ENCODE data around the gene VGLL2. TPM values are rescaled to one million over a fixed set of nuclear protein-coding genes. Genes with fewer than 3 reads are reported as not detected.

Gene VGLL2
- total RNA-seq, 1 experiment from 2014 or later = not detected

GRCh38 chr6:117272891-117273290 is 7.5 kb downstream of the VGLL2 start:
- H3K36me3 ChIP-seq (ENCODE audit: control insufficient read depth, insufficient read depth, low read length) = no peaks in the 10 kb centered on the region
- H3K27me3 ChIP-seq (ENCODE audit: control insufficient read depth, insufficient read depth, low read length) = peaks cover 58% of the 10 kb centered on the region
- intact Hi-C loops (cut with micrococcal nuclease; ENCODE audit: unreplicated experiment) (no loop called here), in situ Hi-C loops (cut with HindIII; ENCODE audit: low pct_unique_long_range_greater_than_20kb, low sequenced_read_pairs) (no loop called here)
- CTCF ChIA-PET = no interaction called here
- BruUV-seq (replicated peaks) = no TSS peak
- H3K27ac ChIP-seq (ENCODE audit: low read length) = no peak overlapping the region
- no peak overlapping the region for H3K4me3 ChIP-seq (ENCODE audit: low read depth in 2 of 2, low read length in 2 of 2)
- H3K4me1 ChIP-seq (ENCODE audit: control insufficient read depth, insufficient read depth, low read length) = no peaks in the 10 kb centered on the region
- DNase-seq (ENCODE audit: low read depth, low spot score) (no peak), ATAC-seq (no peak)
- POLR2A ChIA-PET = no interaction called here
- H3K9me3 ChIP-seq (ENCODE audit: control insufficient read depth, insufficient read depth, low read depth, low read length) = no peaks in the 10 kb centered on the region
- no peak for TF ChIP-seq TCF7L2 (IDR thresholded peaks at IDR 0.05; ENCODE audit: low read depth, low read length)
- no peak for TF ChIP-seq SIN3A (IDR thresholded peaks at IDR 0.05; ENCODE audit: borderline replicate concordance, insufficient read depth, low read depth, low read length)
- TF ChIP-seq CTCF (IDR thresholded peaks at IDR 0.05) = no peak
- no peak for TF ChIP-seq POLR2AphosphoS5 (IDR thresholded peaks at IDR 0.05; ENCODE audit: low read depth, low read length)
- TF ChIP-seq, protein P1, sequence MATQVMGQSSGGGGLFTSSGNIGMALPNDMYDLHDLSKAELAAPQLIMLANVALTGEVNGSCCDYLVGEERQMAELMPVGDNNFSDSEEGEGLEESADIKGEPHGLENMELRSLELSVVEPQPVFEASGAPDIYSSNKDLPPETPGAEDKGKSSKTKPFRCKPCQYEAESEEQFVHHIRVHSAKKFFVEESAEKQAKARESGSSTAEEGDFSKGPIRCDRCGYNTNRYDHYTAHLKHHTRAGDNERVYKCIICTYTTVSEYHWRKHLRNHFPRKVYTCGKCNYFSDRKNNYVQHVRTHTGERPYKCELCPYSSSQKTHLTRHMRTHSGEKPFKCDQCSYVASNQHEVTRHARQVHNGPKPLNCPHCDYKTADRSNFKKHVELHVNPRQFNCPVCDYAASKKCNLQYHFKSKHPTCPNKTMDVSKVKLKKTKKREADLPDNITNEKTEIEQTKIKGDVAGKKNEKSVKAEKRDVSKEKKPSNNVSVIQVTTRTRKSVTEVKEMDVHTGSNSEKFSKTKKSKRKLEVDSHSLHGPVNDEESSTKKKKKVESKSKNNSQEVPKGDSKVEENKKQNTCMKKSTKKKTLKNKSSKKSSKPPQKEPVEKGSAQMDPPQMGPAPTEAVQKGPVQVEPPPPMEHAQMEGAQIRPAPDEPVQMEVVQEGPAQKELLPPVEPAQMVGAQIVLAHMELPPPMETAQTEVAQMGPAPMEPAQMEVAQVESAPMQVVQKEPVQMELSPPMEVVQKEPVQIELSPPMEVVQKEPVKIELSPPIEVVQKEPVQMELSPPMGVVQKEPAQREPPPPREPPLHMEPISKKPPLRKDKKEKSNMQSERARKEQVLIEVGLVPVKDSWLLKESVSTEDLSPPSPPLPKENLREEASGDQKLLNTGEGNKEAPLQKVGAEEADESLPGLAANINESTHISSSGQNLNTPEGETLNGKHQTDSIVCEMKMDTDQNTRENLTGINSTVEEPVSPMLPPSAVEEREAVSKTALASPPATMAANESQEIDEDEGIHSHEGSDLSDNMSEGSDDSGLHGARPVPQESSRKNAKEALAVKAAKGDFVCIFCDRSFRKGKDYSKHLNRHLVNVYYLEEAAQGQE (IDR thresholded peaks at IDR 0.05; ENCODE audit: insufficient read depth in 1 of 2, low read depth in 2 of 2, low read length in 1 of 2) = no peak

- POLR2A ChIA-PET = no interaction called here
- no peak for ATAC-seq
- no peak for TF ChIP-seq POLR2AphosphoS5 (IDR thresholded peaks at IDR 0.05; ENCODE audit: low read depth, low read length)
- TF ChIP-seq SIN3A (IDR thresholded peaks at IDR 0.05; ENCODE audit: borderline replicate concordance, insufficient read depth, low read depth, low read length) = no peak
- no peak for DNase-seq (ENCODE audit: low read depth, low spot score)
- in situ Hi-C loops (cut with HindIII; ENCODE audit: low pct_unique_long_range_greater_than_20kb, low sequenced_read_pairs) = no loop called here
- Histone ChIP-seq H3K36me3 (ENCODE audit: control insufficient read depth, insufficient read depth, low read length) (no peaks in the 10 kb centered on the region), H3K27me3 (ENCODE audit: control insufficient read depth, insufficient read depth, low read length) (peaks cover 56% of the 10 kb centered on the region), H3K4me1 (ENCODE audit: control insufficient read depth, insufficient read depth, low read length) (no peaks in the 10 kb centered on the region), H3K4me3 (ENCODE audit: low read depth in 2 of 2, low read length in 2 of 2) (no peak overlapping the region), H3K9me3 (ENCODE audit: control insufficient read depth, insufficient read depth, low read depth, low read length) (no peaks in the 10 kb centered on the region), H3K27ac (ENCODE audit: low read length) (no peak overlapping the region)
- CTCF ChIA-PET = no interaction called here
- intact Hi-C loops (cut with micrococcal nuclease; ENCODE audit: unreplicated experiment) = no loop called here
- BruUV-seq (replicated peaks) = no TSS peak
Observed at GRCh38 chr6:117275205-117275604, 9.8 kb downstream of the VGLL2 start.

- H3K9me3 ChIP-seq (ENCODE audit: control insufficient read depth, insufficient read depth, low read depth, low read length) = no peaks in the 10 kb centered on the region
- ATAC-seq (no peak), DNase-seq (ENCODE audit: low read depth, low spot score) (no peak)
- intact Hi-C loops (cut with micrococcal nuclease; ENCODE audit: unreplicated experiment) (no loop called here), in situ Hi-C loops (cut with HindIII; ENCODE audit: low pct_unique_long_range_greater_than_20kb, low sequenced_read_pairs) (no loop called here)
- ChIA-PET POLR2A (no interaction called here), CTCF (no interaction called here)
- no peak overlapping the region for H3K27ac ChIP-seq (ENCODE audit: low read length)
- H3K4me3 ChIP-seq (ENCODE audit: low read depth in 2 of 2, low read length in 2 of 2) = no peak overlapping the region
- no TSS peak for BruUV-seq (replicated peaks)
- no peaks in the 10 kb centered on the region for H3K36me3 ChIP-seq (ENCODE audit: control insufficient read depth, insufficient read depth, low read length)
- no peak for TF ChIP-seq CTCF (IDR thresholded peaks at IDR 0.05)
- TF ChIP-seq TCF7L2 (IDR thresholded peaks at IDR 0.05; ENCODE audit: low read depth, low read length) = no peak
- TF ChIP-seq, protein P1 (IDR thresholded peaks at IDR 0.05; ENCODE audit: insufficient read depth in 1 of 2, low read depth in 2 of 2, low read length in 1 of 2) = no peak
- no peak for TF ChIP-seq POLR2AphosphoS5 (IDR thresholded peaks at IDR 0.05; ENCODE audit: low read depth, low read length)
- no peak for TF ChIP-seq SIN3A (IDR thresholded peaks at IDR 0.05; ENCODE audit: borderline replicate concordance, insufficient read depth, low read depth, low read length)
- peaks cover 58% of the 10 kb centered on the region for H3K27me3 ChIP-seq (ENCODE audit: control insufficient read depth, insufficient read depth, low read length)
- H3K4me1 ChIP-seq (ENCODE audit: control insufficient read depth, insufficient read depth, low read length) = no peaks in the 10 kb centered on the region
Observed at GRCh38 chr6:117275711-117276110, 10.4 kb downstream of the VGLL2 start.

Measured in Panc1 (cell line).